NCI-H128 (cell line): Measurements from ENCODE around the gene NOTO.
"Not testable (repeated sequence)": the region's sequence is repeated elsewhere in the genome, so short reads cannot be mapped to it uniquely, and the experiment has no call there.

Experiments used
- DNase-seq: peaks from one replicate; lab custom pipeline; 2025; ENCODE audit not compliant: unreplicated experiment; lab: John Stamatoyannopoulos, UW

Gene NOTO

GRCh38 chr2:73200281-73200680 is 2.1 kb upstream of the NOTO start:
- not testable (repeated sequence) for DNase-seq

- no peak for DNase-seq
Observed at GRCh38 chr2:73203055-73203681, 794 bp downstream of the NOTO start.

- DNase-seq = no peak
Observed at GRCh38 chr2:73205611-73206010, 3.2 kb downstream of the NOTO start.

GRCh38 chr2:73208258-73208657 is 5.9 kb downstream of the NOTO start:
- DNase-seq = no peak

- no peak for DNase-seq
Observed at GRCh38 chr2:73210019-73210418, 7.6 kb downstream of the NOTO start.

- no peak for DNase-seq
Observed at GRCh38 chr2:73210696-73211095, 8.3 kb downstream of the NOTO start.

- DNase-seq = no peak
Observed at GRCh38 chr2:73212098-73212447, 9.7 kb downstream of the NOTO start.

GRCh38 chr2:73212448-73213176 is 10.2 kb downstream of the NOTO start:
- DNase-seq = peak; percentile 18

- DNase-seq = peak; percentile 53
Observed at GRCh38 chr2:73214120-73215035, 12.0 kb downstream of the NOTO start, which contains the start of gene SMYD5. TSS of gene SMYD5 (plus strand) at chr2:73214245. CDS start at chr2:73214267, 22 bp downstream.

GRCh38 chr2:73215254-73215653 is 12.9 kb downstream of the NOTO start:
- DNase-seq = no peak

GRCh38 chr2:73217160-73217559 is 14.8 kb downstream of the NOTO start:
- no peak for DNase-seq

- no peak for DNase-seq
Observed at GRCh38 chr2:73217826-73218225, 15.5 kb downstream of the NOTO start.

GRCh38 chr2:73218298-73218697 is 15.9 kb downstream of the NOTO start:
- no peak for DNase-seq

GRCh38 chr2:73223821-73224220 is 21.4 kb downstream of the NOTO start:
- no peak for DNase-seq

GRCh38 chr2:73225513-73226360 is 23.4 kb downstream of the NOTO start:
- no peak for DNase-seq

GRCh38 chr2:73227086-73227485 is 24.7 kb downstream of the NOTO start:
- no peak for DNase-seq

GRCh38 chr2:73228631-73229030 is 26.3 kb downstream of the NOTO start:
- no peak for DNase-seq

- DNase-seq = no peak
Observed at GRCh38 chr2:73232403-73233153, 30.2 kb downstream of the NOTO start.

- DNase-seq = peak; percentile 98
Observed at GRCh38 chr2:73233154-73233931, 31.0 kb downstream of the NOTO start, which contains the start of gene PRADC1. TSS of gene PRADC1 (minus strand) at chr2:73233239. CDS start at chr2:73233160, 79 bp downstream.
